Sigmoid colon (tissue), 7 donors: ENCODE measurements around the gene GIPR. TPM values are rescaled to one million over a fixed set of nuclear protein-coding genes. Genes with fewer than 3 reads are reported as not detected.

Experiments used
- DNase-seq: peaks from one replicate; pipeline ENCODE4 v3.0.0-alpha.2; 2019
- H3K27ac ChIP-seq, 4 donors: fragments of 200-600 bp; sonication (generic); one replicate each; pipeline ENCODE4 v1.5.1; 2016 to 2019; ENCODE audit warnings: mild to moderate bottlenecking in 1 of 4
- H3K27me3 ChIP-seq, 3 donors: fragments of 200-600 bp; sonication (generic); one replicate each; pipeline ENCODE4 v1.5.1; 2019; ENCODE audit warnings: mild to moderate bottlenecking in 1 of 3
- H3K36me3 ChIP-seq, 4 donors: fragments of 200-600 bp; sonication (generic); one replicate each; pipeline ENCODE4 v1.5.1; 2016 to 2019
- H3K4me1 ChIP-seq, 4 donors: fragments of 200-600 bp; sonication (generic); one replicate each; pipeline ENCODE4 v1.5.1; 2017 to 2019
- H3K4me3 ChIP-seq, 4 donors: fragments of 200-600 bp; sonication (generic); one replicate each; pipeline ENCODE4 v1.5.1; 2017 to 2019; ENCODE audit warnings: mild to moderate bottlenecking in 2 of 4, moderate library complexity in 1 of 4
- H3K9me3 ChIP-seq, 4 donors: fragments of 200-600 bp in 3 of 4; sonication (generic) in 3 of 4; one replicate each; pipeline versions ENCODE4 v1.5.1 to v1.6.1; 2013 to 2019
- EP300 ChIP-seq, 4 donors: sonication (generic); formaldehyde crosslinking; IDR thresholded peaks; one replicate each; pipeline ENCODE4 v1.6.1; 2017; ENCODE audit warnings: antibody characterized with exemption in 4 of 4
- POLR2A ChIP-seq, 2 donors: fragments of 450-650 bp; IDR thresholded peaks; one replicate each; pipeline ENCODE4 v1.6.1; 2016; ENCODE audit warnings: antibody characterized with exemption in 2 of 2, mild to moderate bottlenecking in 2 of 2, moderate library complexity in 2 of 2
- POLR2AphosphoS5 ChIP-seq, 4 donors: sonication (generic); formaldehyde crosslinking; IDR thresholded peaks; one replicate each; pipeline ENCODE4 v1.6.1; 2017; ENCODE audit warnings: antibody characterized with exemption in 4 of 4
- WGBS, 2 donors: extraction: QIAGEN DNeasy Blood & Tissue Kit; methylation state at CpG; one replicate each; pipeline ENCODE4 v1.1.7; 2013; 5-methylcytosine and 5-hydroxymethylcytosine counted together
- intact Hi-C: fragments of 100-400 bp; cut with DNase I; formaldehyde crosslinking; loops from one replicate; pipeline ENCODE4 v1.15.1; 2023
- polyA plus RNA-seq, 3 donors: library from polyadenylated mRNA; stranded (reverse); fragments of 200-250 nt; gene quantifications; one replicate each; pipeline ENCODE4 v1.2.3, GENCODE V29; 2013
- total RNA-seq, 4 donors: library from RNA; depleted of rRNA; stranded (reverse); fragments of >200 nt; gene quantifications; one replicate each; pipeline ENCODE4 v1.1.0, GENCODE V29; 2016
- TF ChIP-seq, protein P1 (sequence below), 4 experiments: fragments of 450-650 bp in 3 of 4; fragments of 200-600 bp in 1 of 4; IDR thresholded peaks; one replicate each; pipeline ENCODE4 v1.5.1; 2016 to 2019; ENCODE audit warnings: antibody characterized with exemption in 4 of 4, mild to moderate bottlenecking in 3 of 4, moderate library complexity in 2 of 4
- donor health status: healthy with polysubstance abuse.
- donor health status: Bipolar disorder and iron deficiency.
- donor health status: healthy.

The GIPR gene
- total and polyA plus RNA-seq, 7 donors, result 0.69 to 11.8 (median 3.6) TPM; not detected in 4

DNA sequence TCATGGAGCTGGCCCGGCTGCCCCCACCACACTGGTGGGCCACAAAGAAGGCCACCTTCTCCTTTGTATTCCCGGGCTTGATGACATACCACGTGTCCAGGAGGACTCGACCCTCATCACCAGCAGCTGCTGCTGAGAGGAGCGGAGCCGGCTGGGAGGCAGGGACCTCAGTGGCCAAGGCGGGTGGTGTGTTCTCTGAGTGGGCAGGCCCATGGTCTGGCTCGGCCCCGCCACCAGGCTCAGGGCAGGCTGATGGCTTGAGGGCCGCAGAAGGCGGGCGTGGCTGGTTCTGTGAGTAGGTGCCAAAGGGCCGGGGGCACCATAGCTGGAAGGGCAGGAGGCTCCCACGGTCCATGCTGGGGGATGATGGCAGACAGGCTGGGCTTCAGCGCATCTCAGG is 45.1 kb downstream of the GIPR start:
- DNase-seq, result no peak
- Histone ChIP-seq H3K4me1 (peaks cover 0 to 22% (median 16%) of the 10 kb centered on the region in 4 donors), H3K27ac (no peak overlapping the region), H3K27me3 (no peaks in the 10 kb centered on the region), H3K4me3 (no peak overlapping the region), H3K9me3 (no peaks in the 10 kb centered on the region), H3K36me3 (peaks cover 12 to 26% (median 16%) of the 10 kb centered on the region in 4 donors)
- TF ChIP-seq EP300 (IDR thresholded peaks at IDR 0.05) (no peak), POLR2AphosphoS5 (IDR thresholded peaks at IDR 0.05) (no peak), POLR2A (IDR thresholded peaks at IDR 0.05) (no peak)
- TF ChIP-seq, protein P1, sequence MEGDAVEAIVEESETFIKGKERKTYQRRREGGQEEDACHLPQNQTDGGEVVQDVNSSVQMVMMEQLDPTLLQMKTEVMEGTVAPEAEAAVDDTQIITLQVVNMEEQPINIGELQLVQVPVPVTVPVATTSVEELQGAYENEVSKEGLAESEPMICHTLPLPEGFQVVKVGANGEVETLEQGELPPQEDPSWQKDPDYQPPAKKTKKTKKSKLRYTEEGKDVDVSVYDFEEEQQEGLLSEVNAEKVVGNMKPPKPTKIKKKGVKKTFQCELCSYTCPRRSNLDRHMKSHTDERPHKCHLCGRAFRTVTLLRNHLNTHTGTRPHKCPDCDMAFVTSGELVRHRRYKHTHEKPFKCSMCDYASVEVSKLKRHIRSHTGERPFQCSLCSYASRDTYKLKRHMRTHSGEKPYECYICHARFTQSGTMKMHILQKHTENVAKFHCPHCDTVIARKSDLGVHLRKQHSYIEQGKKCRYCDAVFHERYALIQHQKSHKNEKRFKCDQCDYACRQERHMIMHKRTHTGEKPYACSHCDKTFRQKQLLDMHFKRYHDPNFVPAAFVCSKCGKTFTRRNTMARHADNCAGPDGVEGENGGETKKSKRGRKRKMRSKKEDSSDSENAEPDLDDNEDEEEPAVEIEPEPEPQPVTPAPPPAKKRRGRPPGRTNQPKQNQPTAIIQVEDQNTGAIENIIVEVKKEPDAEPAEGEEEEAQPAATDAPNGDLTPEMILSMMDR (IDR thresholded peaks at IDR 0.05), result no peak
- 89 to 93% methylated on average over 15 of the region's 15 CpGs for WGBS, 2 donors
- intact Hi-C loops, result no loop called here

GRCh38 chr19:45715139-45715538 is 47.1 kb downstream of the GIPR start:
- H3K4me3 ChIP-seq, result no peak overlapping the region
- no peak for DNase-seq
- no peaks in the 10 kb centered on the region for H3K27me3 ChIP-seq
- H3K4me1 ChIP-seq, result peaks cover 0 to 27% (median 20%) of the 10 kb centered on the region in 4 donors
- WGBS, 2 donors, result 83 to 87% methylated on average over 3 of the region's 3 CpGs
- H3K36me3 ChIP-seq, result peaks cover 12 to 26% (median 18%) of the 10 kb centered on the region in 4 donors
- no peaks in the 10 kb centered on the region for H3K9me3 ChIP-seq
- intact Hi-C loops, result no loop called here
- H3K27ac ChIP-seq, result no peak overlapping the region
- TF ChIP-seq, protein P1 (IDR thresholded peaks at IDR 0.05), result no peak
- no peak for TF ChIP-seq POLR2A (IDR thresholded peaks at IDR 0.05)
- TF ChIP-seq EP300 (IDR thresholded peaks at IDR 0.05), result no peak
- no peak for TF ChIP-seq POLR2AphosphoS5 (IDR thresholded peaks at IDR 0.05)

- H3K4me1 ChIP-seq, result peaks cover 0 to 19% (median 17%) of the 10 kb centered on the region in 4 donors
- WGBS, 2 donors, result 1 to 2% methylated on average over 24 of the region's 24 CpGs
- H3K36me3 ChIP-seq, result peaks cover 11 to 23% (median 15%) of the 10 kb centered on the region in 4 donors
- TF ChIP-seq, protein P1 (IDR thresholded peaks at IDR 0.05), result no peak
- peak in 1 of 2 donors; percentile 6 for TF ChIP-seq POLR2A (IDR thresholded peaks at IDR 0.05)
- intact Hi-C loops, result loop anchor here (1.0 to 2.0 kb wide), 3 partner anchors 24 to 64 kb away; partner anchors contain the start of gene QPCTL
- peak overlapping the region; percentile 60 to 82 (median 69) for H3K4me3 ChIP-seq
- peak overlapping the region; percentile 87 to 95 (median 88) for H3K27ac ChIP-seq
- no peaks in the 10 kb centered on the region for H3K27me3 ChIP-seq
- H3K9me3 ChIP-seq, result no peaks in the 10 kb centered on the region
- DNase-seq, result no peak
Measured at GRCh38 chr19:45716359-45717130, 48.5 kb downstream of the GIPR start.

DNA sequence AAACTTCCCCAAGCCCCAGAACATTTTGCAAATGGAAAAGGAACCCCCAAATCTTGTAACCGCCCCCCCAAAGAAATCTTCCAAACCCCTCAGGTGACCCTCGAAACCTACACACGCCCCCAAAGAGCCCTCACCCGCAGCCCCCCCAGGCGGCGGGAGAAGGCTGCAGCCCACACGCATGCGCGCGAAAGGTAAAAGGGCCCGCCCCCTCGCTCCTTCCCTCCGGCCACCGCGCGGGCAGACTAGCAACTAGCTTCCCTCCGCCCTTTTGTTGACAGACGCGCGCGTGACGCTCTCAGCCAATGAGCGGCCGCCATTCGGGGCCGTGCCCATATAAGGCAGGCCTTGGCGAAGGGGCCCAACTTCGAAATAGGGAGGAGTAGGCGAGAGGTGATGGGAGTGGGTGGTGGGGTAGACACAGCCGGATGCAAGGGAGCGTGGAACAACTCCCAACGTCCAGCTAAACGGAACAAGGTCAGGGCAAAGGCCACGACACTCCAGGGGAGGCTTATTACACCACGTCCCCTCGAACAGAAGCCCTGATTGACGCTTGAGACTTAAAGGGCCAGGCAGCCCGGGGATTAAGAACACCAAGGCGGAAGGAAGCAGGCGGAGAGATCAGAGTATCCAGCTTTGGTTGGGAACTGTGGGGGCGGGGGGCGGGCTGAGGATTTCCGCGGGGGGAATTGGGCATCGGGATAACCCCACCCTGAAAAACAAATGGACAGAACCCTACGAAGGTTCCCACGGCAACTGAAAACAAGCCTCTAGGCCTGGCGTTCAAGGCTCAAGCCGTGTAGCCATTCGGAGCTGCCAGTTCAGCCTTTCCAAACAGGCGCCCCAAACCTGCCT is 49.3 kb downstream of the GIPR start:
- 0 to 1% methylated on average over 51 of the region's 51 CpGs for WGBS, 2 donors
- intact Hi-C loops, result loop anchor here (1.0 to 2.0 kb wide), 3 partner anchors 25 to 63 kb away; partner anchors contain the start of gene QPCTL

More for the DNA sequence above, 49.3 kb downstream of the GIPR start:
- no peaks in the 10 kb centered on the region for H3K9me3 ChIP-seq
- DNase-seq, result peak; percentile 100
- H3K4me1 ChIP-seq, result peaks cover 0 to 19% (median 17%) of the 10 kb centered on the region in 4 donors
- H3K36me3 ChIP-seq, result peaks cover 4 to 16% (median 8%) of the 10 kb centered on the region in 4 donors
- H3K4me3 ChIP-seq, result peak overlapping the region; percentile 60 to 82 (median 69)
- TF ChIP-seq, protein P1 (IDR thresholded peaks at IDR 0.05), result peak in 1 of 4 experiments; percentile 29
- TF ChIP-seq POLR2A (IDR thresholded peaks at IDR 0.05), result peak; percentile 32 to 37
- TF ChIP-seq EP300 (IDR thresholded peaks at IDR 0.05), result peak in 1 of 4 donors; percentile 79
- peak; percentile 85 to 95 (median 88) for TF ChIP-seq POLR2AphosphoS5 (IDR thresholded peaks at IDR 0.05)
- no peaks in the 10 kb centered on the region for H3K27me3 ChIP-seq
- H3K27ac ChIP-seq, result peak overlapping the region; percentile 87 to 95 (median 88)
